Measurements from ENCODE around the gene CASP1. TPM values are rescaled to one million over a fixed set of nuclear protein-coding genes. Genes with fewer than 3 reads are reported as not detected.
"Not testable (repeated sequence)": the region's sequence is repeated elsewhere in the genome, so short reads cannot be mapped to it uniquely, and the experiment has no call there.

CASP1 gene
- total RNA-seq, 4 donors from 2014 or later, result 5.8 to 33.8 (median 16.9) TPM

GRCh38 chr11:105049481-105049880 lies 14.5 kb upstream of the CASP1 start:
- DNase-seq, result no peak
- no peaks in the 10 kb centered on the region for H3K9me3 ChIP-seq
- H3K27me3 ChIP-seq, result no peaks in the 10 kb centered on the region
- TF ChIP-seq CTCF (IDR thresholded peaks at IDR 0.05), result no peak
- no peak for TF ChIP-seq POLR2A (IDR thresholded peaks at IDR 0.05)
- no peak overlapping the region for H3K27ac ChIP-seq
- H3K4me1 ChIP-seq, result no peaks in the 10 kb centered on the region
- intact Hi-C loops (cut with DNase I; ENCODE audit: low total_unique reads), result no loop called here
- H3K4me3 ChIP-seq, result no peak overlapping the region
- H3K36me3 ChIP-seq, result no peaks in the 10 kb centered on the region

DNA sequence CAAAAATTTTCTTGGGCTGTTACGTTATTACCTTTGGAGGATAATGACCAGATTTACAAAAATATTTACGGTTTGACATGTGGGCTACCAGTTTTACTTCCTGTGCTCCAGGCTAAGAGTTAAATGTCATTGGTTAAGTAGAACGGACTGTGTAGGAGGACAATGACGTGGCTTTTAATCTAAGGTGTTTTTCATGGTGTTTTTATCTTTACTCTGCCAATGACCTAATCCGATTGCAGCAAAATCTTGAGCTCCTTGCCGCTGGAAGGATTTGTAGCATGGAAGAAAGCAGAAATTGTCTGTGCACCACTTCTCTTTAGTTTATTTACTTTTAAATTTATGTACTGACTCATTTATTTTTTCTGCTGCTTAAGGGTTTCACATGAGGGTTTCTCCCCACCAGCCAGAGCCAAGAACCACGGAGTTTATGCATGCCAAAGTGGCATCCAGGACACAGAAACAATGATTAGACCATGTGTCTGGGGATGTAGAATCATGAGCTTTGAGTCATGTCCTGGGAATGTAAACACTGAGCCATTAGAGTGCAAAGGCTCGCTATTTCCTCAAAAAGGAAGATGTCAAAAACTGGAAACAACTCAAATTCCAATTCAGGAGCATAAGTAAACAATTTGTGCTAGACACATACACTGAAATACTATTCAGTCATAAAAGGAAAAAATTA lies 12.1 kb upstream of the CASP1 start:
- peak in 1 of 2 donors; percentile 18 for DNase-seq
- Histone ChIP-seq H3K4me1 (no peaks in the 10 kb centered on the region), H3K4me3 (no peak overlapping the region), H3K36me3 (no peaks in the 10 kb centered on the region), H3K27me3 (no peaks in the 10 kb centered on the region), H3K9me3 (no peaks in the 10 kb centered on the region), H3K27ac (peak overlapping the region in 1 of 2 donors; percentile 48)
- TF ChIP-seq CTCF (IDR thresholded peaks at IDR 0.05) (no peak), POLR2A (IDR thresholded peaks at IDR 0.05) (no peak)
- intact Hi-C loops (cut with DNase I; ENCODE audit: low total_unique reads), result no loop called here

- DNase-seq, result no peak
- no peak overlapping the region for H3K4me3 ChIP-seq
- TF ChIP-seq CTCF (IDR thresholded peaks at IDR 0.05), result no peak
- TF ChIP-seq POLR2A (IDR thresholded peaks at IDR 0.05), result no peak
- no peaks in the 10 kb centered on the region for H3K9me3 ChIP-seq
- H3K36me3 ChIP-seq, result no peaks in the 10 kb centered on the region
- H3K27ac ChIP-seq, result peak overlapping the region; percentile 50 to 63
- H3K27me3 ChIP-seq, result no peaks in the 10 kb centered on the region
- intact Hi-C loops (cut with DNase I; ENCODE audit: low total_unique reads), result no loop called here
- no peaks in the 10 kb centered on the region for H3K4me1 ChIP-seq
Measured at GRCh38 chr11:105045676-105046296, 10.8 kb upstream of the CASP1 start.

GRCh38 chr11:105044557-105045524 lies 9.9 kb upstream of the CASP1 start, which contains the start of gene CARD16:
Gene CARD16 (minus strand): TSS chr11:105045335. CDS start chr11:105045297, 38 bp downstream.
- intact Hi-C loops (cut with DNase I; ENCODE audit: low total_unique reads); H3K4me1 ChIP-seq; H3K9me3 ChIP-seq; H3K36me3 ChIP-seq; H3K27me3 ChIP-seq: not testable (repeated sequence)
- TF ChIP-seq POLR2A (IDR thresholded peaks at IDR 0.05), result peak in 1 of 2 donors; percentile 28
- Histone ChIP-seq H3K27ac (peak within 1 kb of the TSS; percentile 50 to 63), H3K4me3 (peak within 1 kb of the TSS in 1 of 2 donors; percentile 35)
- DNase-seq, result peak; percentile 20 to 42

GRCh38 chr11:105042178-105042577 lies 7.2 kb upstream of the CASP1 start:
- H3K9me3 ChIP-seq, result no peaks in the 10 kb centered on the region
- H3K27me3 ChIP-seq, result no peaks in the 10 kb centered on the region
- H3K4me3 ChIP-seq, result no peak overlapping the region
- no peaks in the 10 kb centered on the region for H3K4me1 ChIP-seq
- TF ChIP-seq POLR2A (IDR thresholded peaks at IDR 0.05) (no peak), CTCF (IDR thresholded peaks at IDR 0.05) (no peak)
- intact Hi-C loops (cut with DNase I; ENCODE audit: low total_unique reads), result no loop called here
- no peaks in the 10 kb centered on the region for H3K36me3 ChIP-seq
- no peak overlapping the region for H3K27ac ChIP-seq
- no peak for DNase-seq
